ENCODE measurements around the gene NSD2. TPM values are rescaled to one million over a fixed set of nuclear protein-coding genes. Genes with fewer than 3 reads are reported as not detected.

Gene NSD2
- 123 and 136 TPM in 2 replicates for total RNA-seq (2021)
- long read RNA-seq, full-length matches to known transcripts, result 20 of 64 reads
- long read RNA-seq, partial matches to known transcripts, result 23 of 64 reads
- long read RNA-seq, other reads (novel, unspliced or antisense), result 21 of 64 reads

DNA sequence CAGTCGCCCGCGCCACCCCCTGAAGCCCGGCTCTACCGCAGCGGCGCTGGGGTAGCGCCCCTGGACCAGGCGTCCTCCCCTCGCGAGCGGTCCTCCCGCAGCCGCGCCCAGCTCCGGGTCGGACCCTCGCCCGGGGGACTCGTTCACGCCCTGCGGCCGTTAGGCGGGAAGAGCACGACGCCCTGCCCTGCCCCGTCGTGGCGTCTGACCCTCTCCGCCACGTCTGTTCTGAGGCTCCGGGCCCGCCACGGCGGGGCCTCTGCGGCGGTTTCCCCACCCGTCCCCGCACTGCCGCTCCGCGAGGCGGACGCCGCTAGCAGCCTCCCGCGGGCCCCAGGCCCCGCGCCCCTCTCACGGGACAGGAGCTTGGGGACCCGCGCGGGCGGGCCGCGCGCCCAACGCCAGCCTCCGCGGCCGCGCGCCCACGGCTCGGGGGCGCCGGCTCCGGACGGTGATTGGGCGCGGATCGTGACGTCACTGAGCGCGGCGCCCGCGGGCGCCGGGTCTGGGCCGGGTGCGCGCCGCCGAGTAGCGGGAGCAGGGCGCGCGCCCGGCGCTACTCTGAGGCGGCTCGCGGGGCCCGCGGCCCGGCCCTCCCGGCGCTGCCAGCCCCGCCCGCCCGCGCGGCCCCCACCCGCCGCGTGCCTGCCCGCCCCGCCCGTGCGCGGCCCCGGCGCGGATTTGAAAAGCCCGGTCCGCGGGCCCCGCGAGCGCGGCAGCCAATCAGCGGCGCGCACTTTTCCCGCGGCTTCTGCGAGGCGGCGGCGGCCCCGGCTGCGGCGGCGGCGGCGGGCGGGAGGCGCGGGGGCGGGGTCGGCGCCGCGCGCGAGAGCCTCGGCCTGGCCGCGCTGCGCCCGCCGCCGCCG lies at the start of gene NSD2:
NSD2 (plus strand) TSS at position 816 of the 866 bp plus-strand sequence. CDS start 29,262 bp downstream, outside the sequence.
- no peak within 1 kb of the TSS for H2BK20ac ChIP-seq (ENCODE audit: low read depth, low read length, poor library complexity, severe bottlenecking)
- peak within 1 kb of the TSS; percentile 4 for H2BK12ac ChIP-seq (ENCODE audit: insufficient read length, low read depth, low read length)
- peaks cover 26% of the 10 kb centered on the region; the same call in 1 of the 2 replicates for H3K79me2 ChIP-seq (ENCODE audit: insufficient read depth, low read length)
- peak within 1 kb of the TSS; percentile 90 for H3K4me2 ChIP-seq (ENCODE audit: insufficient read depth, insufficient read length, low read length)
- peak within 1 kb of the TSS; percentile 77 to 87 for H3K4me3 Mint-ChIP-seq
- H3K27ac Mint-ChIP-seq, result peak within 1 kb of the TSS in 1 of 3 experiments; percentile 15; a peak in 4 of 7 replicates
- H4K91ac ChIP-seq (ENCODE audit: insufficient read length, low read depth, low read length), result no peak within 1 kb of the TSS
- H3T11ph ChIP-seq (ENCODE audit: low read length), result no peak within 1 kb of the TSS
- H3K79me1 ChIP-seq (ENCODE audit: insufficient read depth, low read depth, low read length, poor library complexity, severe bottlenecking), result no peaks in the 10 kb centered on the region
- peak within 1 kb of the TSS; percentile 62 for H3K9ac ChIP-seq (ENCODE audit: extremely low read depth, insufficient read length, low read length)
- no peak within 1 kb of the TSS for H4K8ac ChIP-seq (replicated peaks; ENCODE audit: insufficient read length, low read depth, low read length)
- H3K4ac ChIP-seq (ENCODE audit: low read depth, low read length), result no peak within 1 kb of the TSS
- peak; percentile 77 for DNase-seq
- H3K9me3 Mint-ChIP-seq, result no peaks in the 10 kb centered on the region
- no peaks in the 10 kb centered on the region; the same call in 1 of the 2 replicates for H3K4me1 ChIP-seq (ENCODE audit: insufficient read depth, low read length)
- no peak within 1 kb of the TSS for H2BK120ac ChIP-seq (ENCODE audit: low read depth, low read length, poor library complexity, severe bottlenecking)
- H2AK5ac ChIP-seq (ENCODE audit: insufficient read length, low read length), result no peak within 1 kb of the TSS
- H4K5ac ChIP-seq (ENCODE audit: insufficient read length, low read depth, low read length), result no peak within 1 kb of the TSS
- no CpG with 5 or more reads among the region's 155 CpGs for WGBS (ENCODE audit: extremely low coverage, insufficient read length, low lambda C conversion rate)
- H2BK5ac ChIP-seq (ENCODE audit: insufficient read length, low read length), result no peak within 1 kb of the TSS
- no peak within 1 kb of the TSS for H2BK15ac ChIP-seq (ENCODE audit: low read depth, low read length)
- H3K9me3 ChIP-seq (ENCODE audit: control insufficient read depth, low read depth, low read length), result no peaks in the 10 kb centered on the region
- no peak within 1 kb of the TSS for H3K56ac ChIP-seq (ENCODE audit: insufficient read length, low read depth, low read length)
- TF ChIP-seq, protein P1, sequence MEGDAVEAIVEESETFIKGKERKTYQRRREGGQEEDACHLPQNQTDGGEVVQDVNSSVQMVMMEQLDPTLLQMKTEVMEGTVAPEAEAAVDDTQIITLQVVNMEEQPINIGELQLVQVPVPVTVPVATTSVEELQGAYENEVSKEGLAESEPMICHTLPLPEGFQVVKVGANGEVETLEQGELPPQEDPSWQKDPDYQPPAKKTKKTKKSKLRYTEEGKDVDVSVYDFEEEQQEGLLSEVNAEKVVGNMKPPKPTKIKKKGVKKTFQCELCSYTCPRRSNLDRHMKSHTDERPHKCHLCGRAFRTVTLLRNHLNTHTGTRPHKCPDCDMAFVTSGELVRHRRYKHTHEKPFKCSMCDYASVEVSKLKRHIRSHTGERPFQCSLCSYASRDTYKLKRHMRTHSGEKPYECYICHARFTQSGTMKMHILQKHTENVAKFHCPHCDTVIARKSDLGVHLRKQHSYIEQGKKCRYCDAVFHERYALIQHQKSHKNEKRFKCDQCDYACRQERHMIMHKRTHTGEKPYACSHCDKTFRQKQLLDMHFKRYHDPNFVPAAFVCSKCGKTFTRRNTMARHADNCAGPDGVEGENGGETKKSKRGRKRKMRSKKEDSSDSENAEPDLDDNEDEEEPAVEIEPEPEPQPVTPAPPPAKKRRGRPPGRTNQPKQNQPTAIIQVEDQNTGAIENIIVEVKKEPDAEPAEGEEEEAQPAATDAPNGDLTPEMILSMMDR (conservative IDR thresholded peaks at IDR 0.05), result no peak
- peaks cover 31 to 33% of the 10 kb centered on the region in 2 experiments for H3K4me1 Mint-ChIP-seq
- H3K27me3 ChIP-seq (ENCODE audit: insufficient read depth, low read length), result peaks cover 26% of the 10 kb centered on the region
- H3K23me2 ChIP-seq (ENCODE audit: insufficient read length, low read depth, low read length, poor library complexity, severe bottlenecking), result peaks cover 7% of the 10 kb centered on the region
- no peaks in the 10 kb centered on the region for H4K20me1 ChIP-seq (ENCODE audit: control insufficient read depth, insufficient read depth, insufficient read length)
- H3K27me3 Mint-ChIP-seq (ENCODE audit: low read depth), result peaks cover 45% of the 10 kb centered on the region
- H3K23ac ChIP-seq (ENCODE audit: insufficient read length, low read depth, low read length), result no peak within 1 kb of the TSS
- no peak within 1 kb of the TSS for H3K27ac ChIP-seq (ENCODE audit: insufficient read length, low read depth, low read length)
- H3K36me3 Mint-ChIP-seq (ENCODE audit: insufficient read depth in 1 of 3, low read depth in 3 of 3), result no peaks in the 10 kb centered on the region; a peak in 1 of 7 replicates
- H3K18ac ChIP-seq (ENCODE audit: insufficient read length, low read depth, low read length), result peak within 1 kb of the TSS; percentile 89
- peak within 1 kb of the TSS; percentile 84 for H3K14ac ChIP-seq (ENCODE audit: insufficient read depth, low read length)
- no peak within 1 kb of the TSS for H2AFZ ChIP-seq (ENCODE audit: low read length)

All from H9 (cell line).